ENCODE data around the gene RPH3AL.

RPH3AL gene

GRCh38 chr17:390025-390424 is 37.4 kb upstream of the RPH3AL start:
- CTCF ChIA-PET, result no interaction called here
- TF ChIP-seq ZNF214 (tag by site-specific recombination; IDR thresholded peaks at IDR 0.05; ENCODE audit: borderline replicate concordance) (no peak), MEIS1 (CRISPR knock-in tag; IDR thresholded peaks at IDR 0.05; ENCODE audit: borderline replicate concordance) (no peak), ZNF560 (tag by site-specific recombination; IDR thresholded peaks at IDR 0.05; ENCODE audit: borderline replicate concordance) (no peak), RBAK (tag by site-specific recombination; IDR thresholded peaks at IDR 0.05) (no peak), ZNF423 (tag by site-specific recombination; IDR thresholded peaks at IDR 0.05) (no peak)
- no peak overlapping the region for H3K4me3 ChIP-seq (ENCODE audit: low read depth, low read length)
- no peaks in the 10 kb centered on the region for H3K36me3 ChIP-seq (ENCODE audit: control insufficient read depth in 2 of 2, insufficient read depth in 1 of 2, low read length in 2 of 2)
- H3K4me1 ChIP-seq (ENCODE audit: control insufficient read depth, insufficient read depth, low read length), result 0 out of 2 replicates have a peak, but pooled peaks cover 3% of the 10 kb centered on the region
- no peak overlapping the region for H3K27ac ChIP-seq (ENCODE audit: extremely low read depth, low read depth, low read length)
- POLR2A ChIA-PET, result no interaction called here
- no peaks in the 10 kb centered on the region for H3K9me3 ChIP-seq (ENCODE audit: control insufficient read depth, insufficient read depth, low read depth, low read length)

- Histone ChIP-seq H3K27ac (ENCODE audit: extremely low read depth, low read depth, low read length) (no peak overlapping the region), H3K9me3 (ENCODE audit: control insufficient read depth, insufficient read depth, low read depth, low read length) (no peaks in the 10 kb centered on the region), H3K36me3 (ENCODE audit: control insufficient read depth in 2 of 2, insufficient read depth in 1 of 2, low read length in 2 of 2) (no peaks in the 10 kb centered on the region), H3K4me1 (ENCODE audit: control insufficient read depth, insufficient read depth, low read length) (0 out of 2 replicates have a peak, but pooled peaks cover 3% of the 10 kb centered on the region), H3K4me3 (ENCODE audit: low read depth, low read length) (no peak overlapping the region)
- CTCF ChIA-PET, result interaction anchor here (0.6 to 1.2 kb wide), 6 partner anchors 14 to 608 kb away, joined by 3 to 5 read pairs (median 3); partner anchors contain the start of gene TIMM22
- TF ChIP-seq ZNF48 (tag by site-specific recombination; IDR thresholded peaks at IDR 0.05) (no peak), ZNF488 (tag by site-specific recombination; IDR thresholded peaks at IDR 0.05) (no peak), REST (tag by site-specific recombination; IDR thresholded peaks at IDR 0.05) (no peak), GLIS1 (tag by site-specific recombination; IDR thresholded peaks at IDR 0.05) (no peak)
- POLR2A ChIA-PET, result no interaction called here
These were observed 35.5 kb upstream of the RPH3AL start for GRCh38 chr17:388087-388486.

GRCh38 chr17:386141-386876 is 33.7 kb upstream of the RPH3AL start:
- ChIA-PET POLR2A (no interaction called here), CTCF (interaction anchor here (0.6 to 1.7 kb wide), 9 partner anchors 9 to 1929 kb away, joined by 3 to 5 read pairs (median 3); a partner anchor contains a TSS)
- H3K4me3 ChIP-seq (ENCODE audit: low read depth, low read length), result peak overlapping the region; percentile 35
- H3K9me3 ChIP-seq (ENCODE audit: control insufficient read depth, insufficient read depth, low read depth, low read length), result no peaks in the 10 kb centered on the region
- no peak overlapping the region for H3K27ac ChIP-seq (ENCODE audit: extremely low read depth, low read depth, low read length)
- H3K4me1 ChIP-seq (ENCODE audit: control insufficient read depth, insufficient read depth, low read length), result peaks cover 7% of the 10 kb centered on the region; the same call in 1 of the 2 replicates
- H3K36me3 ChIP-seq (ENCODE audit: control insufficient read depth in 2 of 2, insufficient read depth in 1 of 2, low read length in 2 of 2), result no peaks in the 10 kb centered on the region
- no peak for TF ChIP-seq ZNF843 (tag by site-specific recombination; IDR thresholded peaks at IDR 0.05)
- TF ChIP-seq ZNF654 (tag by site-specific recombination; IDR thresholded peaks at IDR 0.05; ENCODE audit: low read depth), result 0 out of 2 replicates have a peak, but pooled peaks have one; percentile 7
- TF ChIP-seq ZNF645 (tag by site-specific recombination; IDR thresholded peaks at IDR 0.05), result no peak
- TF ChIP-seq ZSCAN23 (tag by site-specific recombination; IDR thresholded peaks at IDR 0.05), result no peak
- TF ChIP-seq PRDM6 (tag by site-specific recombination; IDR thresholded peaks at IDR 0.05), result no peak
- TF ChIP-seq ZNF473 (tag by site-specific recombination; IDR thresholded peaks at IDR 0.05), result no peak
- peak; percentile 29; the same call in 1 of the 2 replicates for TF ChIP-seq ZNF398 (tag by site-specific recombination; IDR thresholded peaks at IDR 0.05)
- TF ChIP-seq PRDM1 (tag by site-specific recombination; IDR thresholded peaks at IDR 0.05), result no peak
- TF ChIP-seq ZBTB8A (tag by site-specific recombination; IDR thresholded peaks at IDR 0.05), result peak; percentile 54
- TF ChIP-seq ZNF530 (tag by site-specific recombination; IDR thresholded peaks at IDR 0.05; ENCODE audit: low read depth), result no peak
- no peak for TF ChIP-seq ZNF433 (tag by site-specific recombination; IDR thresholded peaks at IDR 0.05; ENCODE audit: low read depth)
